ENCODE measurements around the gene MPC1. TPM values are rescaled to one million over a fixed set of nuclear protein-coding genes. Genes with fewer than 3 reads are reported as not detected.
A peak's percentile ranks its signal among the peaks of the same experiment; 100 is the strongest.
"Not testable (repeated sequence)": the region's sequence is repeated elsewhere in the genome, so short reads cannot be mapped to it uniquely, and the experiment has no call there.

MPC1 gene
- total and polyA plus RNA-seq, 8 donors, result 36.5 to 56.7 (median 42.8) TPM

GRCh38 chr6:166400649-166401250, 18.0 kb upstream of the MPC1 start:
- H3K4me1 ChIP-seq, H3K9me3 ChIP-seq, H3K27ac ChIP-seq, H3K27me3 ChIP-seq, H3K4me3 ChIP-seq, H3K36me3 ChIP-seq: not testable (repeated sequence)
- ATAC-seq (peak; percentile 96), DNase-seq (peak; percentile 51 to 82 (median 64))
- intact Hi-C loops (cut with DNase I), result loop anchor here in 1 of 2 donors (10.0 kb wide), 1 partner anchor 86 kb away; no protein-coding TSS in a partner anchor
- peak; percentile 62 to 76 for TF ChIP-seq CTCF (IDR thresholded peaks at IDR 0.05)

DNA sequence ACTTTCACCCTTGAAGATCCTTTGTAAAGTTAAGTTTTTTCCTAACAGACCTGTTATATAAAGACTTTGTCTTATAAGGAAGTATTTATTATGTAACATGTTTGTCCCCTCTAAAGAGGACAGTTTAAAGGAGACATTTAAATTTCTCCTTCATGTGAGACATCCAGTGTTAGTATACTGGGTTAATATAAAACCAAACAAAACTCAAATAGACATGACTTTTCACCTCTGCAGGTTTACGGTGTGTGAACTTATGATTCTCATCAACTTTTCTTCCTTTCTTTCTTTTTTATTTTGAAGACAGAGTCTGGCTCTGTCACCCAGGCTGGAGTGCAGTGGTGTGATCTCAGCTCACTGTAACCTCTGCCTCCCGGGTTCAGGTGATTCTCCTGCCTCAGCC, 17.4 kb upstream of the MPC1 start:
- intact Hi-C loops (cut with DNase I), result loop anchor here in 1 of 2 donors (10.0 kb wide), 1 partner anchor 85 kb away; no protein-coding TSS in a partner anchor
- Histone ChIP-seq H3K9me3 (no peaks in the 10 kb centered on the region), H3K36me3 (no peaks in the 10 kb centered on the region), H3K4me1 (no peaks in the 10 kb centered on the region), H3K27ac (no peak overlapping the region), H3K27me3 (no peaks in the 10 kb centered on the region), H3K4me3 (no peak overlapping the region)
- ATAC-seq (no peak), DNase-seq (no peak)
- TF ChIP-seq CTCF (IDR thresholded peaks at IDR 0.05), result no peak

DNA sequence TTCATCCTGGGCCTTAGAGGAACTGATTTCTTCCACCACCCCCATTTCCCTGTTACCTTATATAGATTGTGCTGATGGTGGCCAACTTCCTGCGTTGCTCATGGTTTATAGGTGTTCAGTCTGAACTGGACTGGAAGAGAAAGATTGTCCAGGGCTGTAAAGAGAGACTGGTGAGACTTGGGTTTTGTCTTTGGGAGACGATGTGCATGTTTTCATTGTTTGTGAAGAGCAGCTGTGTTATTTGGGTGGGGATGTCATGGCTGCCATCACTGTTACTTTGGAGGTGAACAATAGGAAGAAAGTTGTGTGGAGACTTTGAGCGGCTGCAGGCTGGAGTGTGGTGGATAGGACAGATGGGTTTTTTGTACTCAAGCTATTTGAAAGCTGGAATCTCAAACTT, 15.6 kb upstream of the MPC1 start:
- ATAC-seq (no peak), DNase-seq (no peak)
- Histone ChIP-seq H3K9me3 (no peaks in the 10 kb centered on the region), H3K27ac (no peak overlapping the region), H3K4me1 (no peaks in the 10 kb centered on the region), H3K4me3 (no peak overlapping the region), H3K27me3 (peaks cover 0 to 4% of the 10 kb centered on the region in 2 donors), H3K36me3 (no peaks in the 10 kb centered on the region)
- no peak for TF ChIP-seq CTCF (IDR thresholded peaks at IDR 0.05)
- intact Hi-C loops (cut with DNase I), result no loop called here

- ATAC-seq, result no peak
- peaks cover 0 to 5% of the 10 kb centered on the region in 2 donors for H3K27me3 ChIP-seq
- no peak overlapping the region for H3K27ac ChIP-seq
- intact Hi-C loops (cut with DNase I), result no loop called here
- no peaks in the 10 kb centered on the region for H3K4me1 ChIP-seq
- H3K4me3 ChIP-seq, result no peak overlapping the region
- no peak for DNase-seq
- TF ChIP-seq CTCF (IDR thresholded peaks at IDR 0.05), result no peak
- no peaks in the 10 kb centered on the region for H3K36me3 ChIP-seq
- no peaks in the 10 kb centered on the region for H3K9me3 ChIP-seq
These were observed 15.1 kb upstream of the MPC1 start for GRCh38 chr6:166397849-166398248.

GRCh38 chr6:166395778-166396177, 13.0 kb upstream of the MPC1 start:
- Histone ChIP-seq H3K4me1 (no peaks in the 10 kb centered on the region), H3K27me3 (peaks cover 0 to 5% of the 10 kb centered on the region in 2 donors), H3K9me3 (no peaks in the 10 kb centered on the region), H3K4me3 (no peak overlapping the region), H3K27ac (no peak overlapping the region), H3K36me3 (no peaks in the 10 kb centered on the region)
- intact Hi-C loops (cut with DNase I), result no loop called here
- TF ChIP-seq CTCF (IDR thresholded peaks at IDR 0.05), result no peak
- DNase-seq, result no peak
- no peak for ATAC-seq

All from left lung (tissue), 10 donors.